Embryonic facial prominence (tissue), 1 donor: ENCODE results near the gene NDUFS2.
A peak's percentile ranks its signal among the peaks of the same experiment; 100 is the strongest.

Experiments used
- DNase-seq: peaks from one replicate; pipeline ENCODE4 v3.0.0-alpha.2; 2016; ENCODE audit errors: extremely low spot score

The NDUFS2 gene

GRCh38 chr1:161172349-161172748 lies 29.8 kb upstream of the NDUFS2 start:
- no peak for DNase-seq

- no peak for DNase-seq
These were observed 29.3 kb upstream of the NDUFS2 start for GRCh38 chr1:161172776-161173376.

- DNase-seq: no peak
These were observed 28.5 kb upstream of the NDUFS2 start for GRCh38 chr1:161173711-161174110.

- DNase-seq: no peak
These were observed 27.3 kb upstream of the NDUFS2 start for GRCh38 chr1:161174911-161175310.

GRCh38 chr1:161175771-161176453 lies 26.3 kb upstream of the NDUFS2 start:
- no peak for DNase-seq

DNA sequence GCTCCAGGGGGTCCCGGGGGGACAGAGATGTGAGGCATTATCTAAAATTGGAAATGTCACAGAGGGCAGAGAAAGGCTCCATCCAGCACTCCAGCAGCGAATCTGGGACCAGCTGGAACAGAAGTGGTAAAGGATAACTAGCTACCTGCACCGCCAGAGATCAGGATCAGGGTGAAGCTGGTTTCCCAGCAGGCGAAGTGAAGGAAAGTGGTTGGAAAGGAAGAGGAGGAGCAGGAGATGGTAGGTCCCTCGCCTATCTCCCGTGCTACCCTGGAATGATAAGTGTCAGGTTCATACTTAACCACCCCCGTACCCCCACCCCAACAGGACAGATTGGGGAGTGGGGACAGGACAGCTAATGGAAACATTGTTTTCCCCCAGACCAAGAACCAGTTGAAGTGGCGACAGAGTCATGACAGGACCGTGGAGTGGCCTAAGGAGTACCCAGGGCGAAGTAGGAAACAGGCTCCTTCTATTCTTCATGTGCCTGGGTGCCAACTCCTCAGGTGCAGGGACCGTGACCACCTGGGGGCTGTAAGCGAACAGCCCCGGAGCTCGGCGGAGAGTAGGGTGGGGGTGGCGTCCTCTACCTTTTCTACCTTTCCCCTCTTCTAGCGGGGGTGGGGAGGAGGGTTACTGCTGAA lies 25.6 kb upstream of the NDUFS2 start:
- no peak for DNase-seq

- DNase-seq: peak; percentile 67
These were observed 24.8 kb upstream of the NDUFS2 start, which contains the start of gene B4GALT3 for GRCh38 chr1:161177112-161177935. Gene B4GALT3, minus strand, starts transcription at chr1:161177507. Its CDS starts 1,447 bp downstream, at chr1:161176060.

GRCh38 chr1:161177936-161178244 lies 24.3 kb upstream of the NDUFS2 start:
- no peak for DNase-seq

- DNase-seq: no peak
These were observed 22.5 kb upstream of the NDUFS2 start for GRCh38 chr1:161179698-161180097.

DNA sequence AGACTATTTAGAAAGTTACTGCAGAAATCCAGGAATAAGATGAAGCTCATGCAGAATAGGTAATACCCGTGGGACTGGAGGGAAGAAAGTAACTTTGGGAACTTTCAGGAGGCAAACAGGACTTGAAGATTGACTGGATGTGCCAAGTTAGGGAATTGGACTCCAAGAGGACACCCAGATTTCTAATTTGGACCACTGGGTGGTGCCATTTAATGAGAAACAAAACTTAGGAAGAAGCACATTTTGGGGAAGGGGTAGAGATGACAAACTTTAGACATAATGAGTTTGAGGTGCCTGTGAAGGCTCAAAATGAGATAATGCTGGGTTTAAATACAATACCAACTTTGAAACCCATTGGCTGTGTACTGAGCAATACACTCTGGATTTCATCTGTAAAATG lies 21.5 kb upstream of the NDUFS2 start:
- no peak for DNase-seq

GRCh38 chr1:161182214-161182613 lies 20.0 kb upstream of the NDUFS2 start:
- no peak for DNase-seq

GRCh38 chr1:161185282-161185682 lies 16.9 kb upstream of the NDUFS2 start:
- DNase-seq: no peak

GRCh38 chr1:161185732-161186311 lies 16.3 kb upstream of the NDUFS2 start:
- DNase-seq: no peak

DNA sequence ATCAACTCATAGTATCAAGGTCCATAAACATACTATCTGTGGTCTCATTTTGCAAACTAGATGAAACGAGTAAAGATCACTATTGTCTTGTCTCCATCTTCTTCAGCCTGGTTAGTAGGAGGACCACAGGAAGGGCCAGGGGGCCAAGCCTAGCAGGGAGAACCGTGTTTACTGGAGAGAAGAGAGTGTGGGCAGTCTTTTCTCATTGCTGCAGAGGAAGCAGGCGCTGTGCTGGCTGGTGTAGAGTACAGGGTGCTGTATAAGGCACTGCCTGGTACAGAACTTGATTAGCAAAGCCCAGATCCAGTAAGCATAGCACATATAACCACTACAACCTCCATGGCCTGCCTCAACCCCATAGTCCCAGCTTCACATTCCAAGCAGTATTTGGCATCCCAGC lies 14.9 kb upstream of the NDUFS2 start:
- DNase-seq: no peak

DNA sequence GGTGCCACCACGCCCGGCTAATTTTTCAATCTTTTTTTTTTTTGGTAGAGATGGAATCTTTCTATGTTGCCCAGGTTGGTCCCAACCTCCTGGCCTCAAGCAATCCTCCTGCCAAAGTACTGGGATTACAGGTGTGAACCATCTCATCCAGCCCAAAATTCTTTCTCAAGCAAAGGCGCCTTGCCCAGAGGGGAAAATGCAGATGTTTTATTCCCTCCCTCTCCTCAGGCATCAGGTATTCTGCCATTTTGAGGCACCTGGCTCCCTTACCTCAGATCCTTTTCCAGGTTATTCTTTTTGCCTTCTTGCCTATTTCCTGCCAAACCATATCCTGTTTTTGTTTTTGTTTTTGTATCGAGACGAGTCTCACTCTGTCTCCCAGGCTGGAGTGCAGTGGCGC lies 13.8 kb upstream of the NDUFS2 start:
- DNase-seq: no peak

GRCh38 chr1:161189036-161189435 lies 13.1 kb upstream of the NDUFS2 start:
- no peak for DNase-seq

- DNase-seq: no peak
These were observed 11.1 kb upstream of the NDUFS2 start for GRCh38 chr1:161190962-161191521.

DNA sequence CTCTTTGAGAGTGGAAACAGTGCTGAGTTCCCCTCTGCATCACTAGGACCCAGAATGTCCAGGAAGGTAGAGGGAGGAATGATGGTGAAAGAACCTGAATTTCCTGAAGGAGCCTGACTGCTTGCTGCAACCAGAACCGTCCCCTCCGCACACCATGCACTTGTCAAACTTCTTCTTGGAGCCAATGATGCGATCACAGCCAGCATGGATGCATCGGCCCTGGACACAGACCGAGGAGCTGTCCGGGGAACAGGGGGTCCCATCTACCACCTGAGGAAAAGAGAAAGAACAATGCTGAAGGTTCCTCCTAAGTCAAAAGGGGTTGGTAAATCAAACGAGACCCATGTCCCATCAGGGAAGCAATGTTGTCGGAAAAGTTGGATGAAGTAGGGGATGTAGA lies 10.2 kb upstream of the NDUFS2 start:
- DNase-seq: no peak

GRCh38 chr1:161192476-161193465 lies 9.4 kb upstream of the NDUFS2 start:
- DNase-seq: no peak

DNA sequence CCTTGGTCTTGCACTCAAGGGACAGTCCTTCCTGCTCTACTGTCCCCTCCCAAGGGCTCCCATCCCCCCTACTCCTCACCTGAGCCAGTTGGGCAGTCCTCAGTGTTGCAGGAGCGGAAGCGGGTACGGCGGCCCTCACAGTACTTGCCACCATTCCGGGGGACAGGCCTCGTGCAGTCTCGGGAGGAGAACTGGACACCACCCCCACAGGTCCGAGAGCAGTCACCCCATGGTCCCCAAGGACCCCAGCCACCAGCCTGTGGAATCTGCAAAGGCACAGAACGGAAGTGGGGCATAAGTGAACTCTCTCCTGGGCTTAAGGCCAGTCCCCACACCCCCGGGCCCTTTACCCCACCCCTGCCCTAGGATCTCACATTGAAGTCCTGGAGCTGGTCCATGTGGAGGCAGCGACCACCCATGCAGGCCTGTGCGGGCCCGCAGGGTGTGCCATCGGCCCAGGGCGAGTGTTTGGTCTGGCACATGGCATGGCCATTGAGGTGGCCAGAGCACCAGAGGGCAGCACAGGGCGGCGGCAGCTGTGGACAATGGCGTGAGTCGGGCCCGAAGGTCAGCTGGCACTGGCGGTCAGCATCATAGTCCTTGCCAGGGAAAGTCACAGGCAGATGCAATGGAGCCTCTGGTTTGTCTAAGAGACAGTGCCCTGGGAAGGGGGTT lies 8.5 kb upstream of the NDUFS2 start:
- no peak for DNase-seq
